GM13977 (cell line): ENCODE data around the gene SLC5A1.
"Not testable (repeated sequence)": the region's sequence is repeated elsewhere in the genome, so short reads cannot be mapped to it uniquely, and the experiment has no call there.

Source experiments
- DNase-seq: peaks from one replicate; pipeline ENCODE4 v3.0.0; 2012; ENCODE audit warnings: low spot score
- CTCF ChIP-seq: IDR thresholded peaks from 2 replicates; pipeline ENCODE4 v1.5.1; 2012; ENCODE audit warnings: mild to moderate bottlenecking, control low read depth; ENCODE audit not compliant: insufficient read depth; ENCODE audit errors: extremely low read depth, missing control alignments
- in situ Hi-C: fragments of 300-500 bp; cut with MboI; formaldehyde crosslinking; loops from one replicate; pipeline ENCODE4 v1.12.0; 2022; ENCODE audit warnings: low sequenced_read_pairs, low pct_unique_long_range_greater_than_20kb, mixed read lengths, inconsistent platforms; ENCODE audit not compliant: unreplicated experiment

SLC5A1 gene

GRCh38 chr22:32144496-32145274, 101.6 kb downstream of the SLC5A1 start:
- TF ChIP-seq CTCF, result no peak
- DNase-seq, result no peak
- in situ Hi-C loops, result no loop called here

DNA sequence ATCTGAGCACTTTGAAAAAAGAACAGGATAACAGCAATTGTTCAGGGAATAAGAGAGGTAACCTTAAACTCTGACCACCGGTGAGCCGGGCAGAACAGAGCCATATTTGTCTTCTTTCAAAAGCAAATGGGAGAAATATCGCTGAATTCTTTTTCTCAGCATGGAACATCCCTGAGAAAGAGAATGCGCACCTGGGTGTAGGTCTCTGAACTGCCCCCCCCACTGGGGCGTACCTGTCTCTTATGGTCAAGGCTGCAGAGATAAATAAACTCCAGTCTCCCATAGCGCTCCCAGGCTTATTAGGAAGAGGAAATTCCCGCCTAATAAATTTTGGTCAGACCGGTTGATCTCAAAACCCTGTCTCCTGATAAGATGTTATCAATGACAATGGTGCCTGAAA, 104.1 kb downstream of the SLC5A1 start:
- in situ Hi-C loops, DNase-seq: not testable (repeated sequence)

GRCh38 chr22:32148372-32148771, 105.3 kb downstream of the SLC5A1 start:
- DNase-seq, in situ Hi-C loops: not testable (repeated sequence)

DNA sequence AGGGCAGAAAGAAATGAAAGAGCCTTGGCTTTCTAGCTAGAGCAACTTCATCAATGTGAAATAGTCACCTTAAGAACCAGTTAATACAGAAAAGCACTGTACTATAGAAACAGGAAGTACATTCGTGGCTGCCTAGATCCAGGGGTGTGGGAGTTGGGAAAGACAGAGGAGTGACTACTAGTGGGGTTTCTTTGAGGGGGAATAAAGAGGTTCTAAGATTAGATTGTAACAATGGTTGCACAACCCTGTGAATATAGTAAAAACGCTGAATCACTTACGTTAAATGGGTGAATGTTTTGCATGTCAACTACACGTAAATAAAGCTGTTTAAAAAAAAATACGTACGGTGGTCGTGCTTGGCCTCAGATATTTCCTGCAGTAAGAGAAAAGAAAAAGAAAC, 107.6 kb downstream of the SLC5A1 start:
- DNase-seq, in situ Hi-C loops: not testable (repeated sequence)

GRCh38 chr22:32151641-32152040, 108.6 kb downstream of the SLC5A1 start:
- DNase-seq, in situ Hi-C loops: not testable (repeated sequence)

DNA sequence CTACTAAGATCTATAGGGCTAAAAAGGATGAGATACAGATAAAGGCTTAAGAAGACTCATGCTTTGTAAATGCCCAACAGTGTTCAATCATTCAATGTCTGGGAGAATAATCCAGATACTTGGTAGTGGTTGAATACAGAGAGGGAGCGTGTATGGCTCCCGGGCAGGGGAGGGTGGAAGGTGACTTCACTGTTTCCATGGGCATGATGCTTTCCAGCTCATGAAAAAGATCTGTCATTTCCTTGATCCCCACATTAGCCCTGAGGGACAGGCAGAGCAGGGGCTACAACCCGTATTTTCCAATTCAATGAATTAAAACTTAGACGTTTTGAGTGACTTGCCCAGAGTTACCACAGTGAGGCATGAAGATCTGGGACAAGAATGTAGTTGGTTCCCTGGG, 111.7 kb downstream of the SLC5A1 start:
- DNase-seq, in situ Hi-C loops: not testable (repeated sequence)

GRCh38 chr22:32157632-32158031, 114.6 kb downstream of the SLC5A1 start:
- DNase-seq, in situ Hi-C loops: not testable (repeated sequence)

GRCh38 chr22:32158712-32159533, 115.9 kb downstream of the SLC5A1 start, which contains the start of gene C22orf42:
C22orf42 (minus strand) TSS chr22:32159303; CDS start chr22:32159215, 88 bp downstream.
- in situ Hi-C loops, result no loop called here
- TF ChIP-seq CTCF, result no peak
- DNase-seq, result no peak

- DNase-seq, result not testable (repeated sequence)
These were observed 117.3 kb downstream of the SLC5A1 start for GRCh38 chr22:32160411-32160810.

More at GRCh38 chr22:32160411-32160810, 117.3 kb downstream of the SLC5A1 start:
- in situ Hi-C loops, result not testable (repeated sequence)
